Uterus (tissue), 2 donors: Measurements from ENCODE around the gene PRLH.

ENCODE experiments used
- CTCF ChIP-seq, 4 experiments: fragments of 200-600 bp in 2 of 4; fragments of 450-650 bp in 2 of 4; sonication (generic) in 2 of 4; IDR thresholded peaks; one replicate each; pipeline ENCODE4 v1.5.1; 2016 to 2019; ENCODE audit warnings: antibody characterized with exemption in 4 of 4, mild to moderate bottlenecking in 2 of 4, moderate library complexity in 1 of 4
- POLR2A ChIP-seq, 2 donors: fragments of 450-650 bp; IDR thresholded peaks; one replicate each; pipeline ENCODE4 v1.6.1; 2016; ENCODE audit warnings: antibody characterized with exemption in 2 of 2, mild to moderate bottlenecking in 1 of 2, moderate library complexity in 1 of 2

GRCh38 chr2:237517990-237518389 lies 48.4 kb upstream of the PRLH start:
- TF ChIP-seq CTCF (IDR thresholded peaks at IDR 0.05) (no peak), POLR2A (IDR thresholded peaks at IDR 0.05) (no peak)
